Activated T-cell treated with anti-CD3 and anti-CD28 coated beads for 48 hours (primary cell): ENCODE measurements around the gene ZFYVE1.
A peak's percentile ranks its signal among the peaks of the same experiment; 100 is the strongest.
"Not testable (repeated sequence)": the region's sequence is repeated elsewhere in the genome, so short reads cannot be mapped to it uniquely, and the experiment has no call there.

ENCODE experiments used
- DNase-seq: peaks from one replicate; pipeline ENCODE4 v3.0.0-alpha.2; 2020; ENCODE audit warnings: low read depth

Gene ZFYVE1

GRCh38 chr14:72957213-72957612, 69.7 kb downstream of the ZFYVE1 start:
- no peak for DNase-seq

- DNase-seq: not testable (repeated sequence)
These were observed 70.2 kb downstream of the ZFYVE1 start for GRCh38 chr14:72956741-72957140.

GRCh38 chr14:72952171-72952570, 74.7 kb downstream of the ZFYVE1 start:
- no peak for DNase-seq

GRCh38 chr14:72948481-72949138, 78.3 kb downstream of the ZFYVE1 start:
- peak; percentile 38 for DNase-seq

DNA sequence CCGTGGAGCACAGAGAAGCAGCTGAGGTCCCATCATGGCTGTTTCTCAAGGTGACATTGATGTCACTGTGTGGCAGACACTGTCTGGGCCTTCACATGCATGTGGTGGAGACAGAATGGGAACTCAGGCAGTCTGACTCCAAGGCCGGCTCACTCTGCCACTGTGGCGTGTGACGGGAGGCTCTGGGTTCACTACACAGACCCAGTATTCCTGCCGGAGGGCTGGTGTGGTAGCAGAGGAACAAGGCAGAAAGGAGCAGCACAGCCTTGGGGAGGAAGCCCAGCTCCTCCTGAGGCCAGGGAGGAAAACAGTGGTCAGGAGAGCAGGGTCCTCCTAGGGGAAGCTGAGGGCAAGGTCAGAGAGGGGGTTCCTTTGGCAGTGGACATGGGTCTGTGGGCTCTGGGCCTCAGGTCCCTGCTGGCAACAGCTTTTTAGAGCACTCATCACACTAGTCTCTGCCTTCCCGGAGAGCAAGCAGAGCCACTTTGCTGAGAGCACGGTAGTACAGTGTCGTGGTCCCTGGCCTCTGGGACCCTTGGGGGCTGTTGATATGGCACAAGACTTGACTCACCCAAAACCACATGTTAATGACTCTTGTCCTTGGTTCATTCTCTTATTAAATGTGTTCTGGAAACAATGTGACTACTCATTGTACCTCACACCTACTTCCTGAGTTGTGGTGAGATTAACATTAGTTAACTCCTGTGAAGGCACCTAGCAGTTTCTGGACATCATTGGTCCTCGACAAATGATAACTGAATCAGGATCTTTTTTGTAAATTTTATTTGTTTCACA, 79.3 kb downstream of the ZFYVE1 start:
- DNase-seq: no peak

GRCh38 chr14:72946491-72946890, 80.4 kb downstream of the ZFYVE1 start:
- no peak for DNase-seq

DNA sequence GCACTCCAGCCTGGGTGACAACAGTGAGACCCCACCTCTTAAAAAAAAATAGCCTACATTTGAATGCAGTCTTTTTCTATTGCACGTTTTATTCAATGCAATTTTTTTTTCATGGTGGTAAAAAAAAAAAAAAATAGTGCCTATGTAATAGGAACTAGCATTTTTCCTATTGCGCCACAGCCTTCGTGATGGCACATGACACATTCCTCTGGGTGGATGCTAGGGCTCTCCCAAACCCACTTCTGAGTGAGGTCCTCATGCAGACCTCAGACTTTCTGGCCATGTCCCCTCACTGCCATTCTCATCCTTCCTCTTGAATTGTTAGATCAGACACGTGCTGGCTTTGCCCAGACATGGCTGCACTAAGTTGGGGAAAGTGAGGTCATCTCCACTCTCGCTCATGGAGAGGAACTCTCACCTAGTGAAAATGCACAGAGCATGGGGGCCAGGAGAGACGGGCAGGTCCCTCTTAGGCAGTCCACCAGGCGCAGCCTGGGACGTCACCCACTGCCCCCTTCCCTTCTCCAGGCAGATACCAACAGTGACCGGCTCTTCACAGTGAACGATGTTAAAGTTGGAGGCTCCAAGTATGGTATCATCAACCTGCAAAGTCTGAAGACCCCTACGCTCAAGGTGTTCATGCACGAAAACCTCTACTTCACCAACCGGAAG, 81.4 kb downstream of the ZFYVE1 start:
- no peak for DNase-seq

GRCh38 chr14:72943876-72944430, 83.0 kb downstream of the ZFYVE1 start:
- no peak for DNase-seq

DNA sequence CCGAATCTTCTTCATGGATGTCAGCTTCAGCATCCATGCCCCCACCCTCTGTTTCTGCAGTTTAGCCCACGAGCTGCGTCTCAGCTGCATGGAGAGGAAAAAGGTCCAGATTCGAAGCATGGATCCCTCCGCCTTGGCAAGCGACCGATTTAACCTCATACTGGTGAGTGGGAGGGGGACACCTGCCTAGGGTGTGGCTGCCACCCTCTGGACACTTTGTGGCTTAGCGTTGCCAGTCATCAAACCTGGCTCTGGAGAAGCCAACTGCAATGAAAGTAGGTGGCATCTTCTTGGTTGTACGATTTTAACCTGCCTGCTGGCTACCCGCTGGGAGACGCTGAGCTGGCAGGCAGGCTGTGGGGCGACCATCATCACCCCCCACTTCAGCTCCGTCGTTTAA, 84.0 kb downstream of the ZFYVE1 start:
- DNase-seq: no peak

DNA sequence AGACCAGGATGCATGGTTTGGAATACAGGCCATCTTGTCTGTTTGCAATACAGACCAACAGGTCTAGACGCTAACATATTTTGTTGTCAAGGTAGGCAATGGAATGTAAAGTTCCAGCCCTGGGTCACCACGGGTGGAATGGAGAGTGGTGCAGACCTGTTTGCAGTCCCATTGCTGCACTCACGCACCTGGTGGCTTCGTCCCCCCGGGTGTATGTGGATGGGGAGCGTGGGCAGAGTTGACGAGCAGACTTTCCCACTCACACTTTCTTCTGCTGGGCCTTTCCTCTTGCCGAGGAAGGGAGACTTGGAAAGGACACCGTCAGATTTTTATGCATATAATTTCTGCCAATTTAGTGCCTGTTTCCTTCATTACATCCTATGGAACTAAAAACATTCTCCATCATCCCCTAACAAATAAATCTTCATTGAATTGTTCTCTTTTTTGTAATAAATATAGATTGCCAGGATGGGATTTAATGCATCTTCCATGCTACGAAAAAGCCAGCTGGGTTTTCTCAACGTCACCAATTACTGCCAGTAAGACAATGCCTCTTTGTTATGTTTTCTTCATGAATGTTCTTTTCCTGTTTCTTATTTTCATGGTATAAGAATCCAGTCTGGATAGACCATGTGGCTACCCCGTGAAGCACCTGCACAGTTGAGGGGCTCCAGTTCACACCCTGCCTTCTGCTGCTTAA, 85.5 kb downstream of the ZFYVE1 start:
- DNase-seq: no peak

DNA sequence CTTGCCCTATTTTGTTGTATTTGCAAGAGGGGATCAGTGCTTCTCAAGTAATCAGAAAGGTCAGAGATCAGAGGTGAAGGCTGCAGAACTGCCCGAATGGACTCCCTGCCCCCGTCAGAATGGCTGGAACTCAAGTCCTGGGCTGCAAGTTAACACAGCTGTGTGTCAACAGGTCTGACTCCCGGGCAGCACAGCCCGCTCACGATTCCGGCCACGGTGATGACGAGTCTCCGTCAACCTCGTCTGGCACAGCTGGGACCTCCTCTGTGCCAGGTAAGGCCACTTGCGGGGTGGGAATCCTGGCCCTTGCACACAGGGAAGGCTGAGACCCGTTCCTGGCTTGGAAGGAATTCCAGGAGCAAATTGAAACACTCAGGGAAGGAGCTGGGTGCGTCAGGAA, 87.3 kb downstream of the ZFYVE1 start:
- DNase-seq: no peak

DNA sequence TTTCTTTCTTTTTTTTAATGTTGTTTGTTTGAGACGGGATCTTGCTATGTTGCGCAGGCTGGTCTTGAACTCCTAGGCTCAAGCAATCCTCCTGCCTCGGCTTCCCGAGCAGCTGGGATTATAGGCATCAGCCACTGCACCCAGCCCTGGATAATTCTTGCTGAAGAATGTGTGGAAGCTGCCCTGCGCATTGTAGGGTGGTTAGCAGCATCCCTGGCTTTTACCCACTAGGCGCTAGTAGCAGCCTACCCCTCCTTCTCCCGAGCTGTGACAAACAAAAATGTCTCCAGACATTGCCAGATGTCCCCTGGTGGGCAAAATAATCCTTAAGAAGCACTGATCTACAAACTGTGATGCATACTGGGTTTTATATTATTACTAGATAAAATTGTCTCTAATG, 94.0 kb downstream of the ZFYVE1 start:
- no peak for DNase-seq

- DNase-seq: no peak
These were observed 97.4 kb downstream of the ZFYVE1 start for GRCh38 chr14:72929316-72930080.

DNA sequence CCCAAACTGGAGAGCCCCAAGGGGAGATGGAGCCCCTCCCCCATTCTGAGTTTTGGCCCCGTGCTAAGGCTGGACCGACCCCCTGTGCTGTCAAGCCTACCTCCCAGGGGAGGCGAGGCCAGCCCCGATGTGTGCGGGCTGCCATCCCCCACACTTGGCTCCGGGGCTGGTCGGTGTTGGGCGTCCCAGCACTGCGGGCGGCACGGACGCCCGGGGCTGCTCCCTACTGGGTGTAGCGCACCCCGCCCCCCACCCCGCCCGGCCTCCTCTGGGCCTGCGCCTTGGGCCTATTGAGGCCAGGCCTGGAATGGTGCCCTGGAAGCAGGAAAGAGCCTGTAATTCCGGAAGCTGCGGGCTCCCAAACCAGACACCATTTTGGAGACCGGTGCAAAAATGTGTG, 98.0 kb downstream of the ZFYVE1 start:
- DNase-seq: no peak

DNA sequence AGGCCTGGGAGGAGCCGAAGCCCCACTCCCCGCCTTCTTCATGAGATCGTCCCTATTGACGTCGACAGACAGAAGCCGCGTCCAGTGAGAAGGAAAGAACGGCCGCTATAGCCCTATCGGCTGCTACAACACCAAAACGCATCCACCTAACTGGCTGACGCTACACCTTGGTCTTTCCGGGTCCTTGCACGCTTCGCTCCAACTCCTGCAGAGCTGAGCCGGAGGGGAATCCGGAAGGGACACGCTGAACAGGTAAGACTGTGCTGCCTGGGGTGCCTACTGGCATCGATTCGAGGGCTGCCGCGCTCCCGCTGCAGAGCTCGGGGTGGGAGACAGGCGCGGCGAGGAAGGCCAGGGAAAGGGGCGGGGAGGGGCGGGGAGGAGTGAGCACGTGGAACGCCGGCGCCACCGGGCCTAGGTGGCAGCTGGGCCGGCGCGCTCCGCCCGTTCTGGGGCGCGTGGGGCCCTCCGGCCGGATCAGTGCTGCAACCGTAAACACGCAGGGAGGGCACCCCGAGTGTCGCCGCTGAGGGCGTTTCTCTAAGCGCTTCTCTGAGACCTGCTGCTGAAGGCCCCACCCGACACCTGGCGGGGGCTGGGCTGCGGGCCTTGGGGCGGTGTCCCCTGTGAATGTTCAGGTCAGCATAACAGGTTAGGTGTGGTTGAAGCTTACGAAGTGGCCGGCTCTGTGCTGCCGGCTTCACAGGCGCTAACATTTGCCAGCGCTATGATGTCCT, 100.4 kb downstream of the ZFYVE1 start, which contains the start of gene DCAF4:
Gene DCAF4, plus strand, starts transcription at position 173 of the 737 bp plus-strand sequence. CDS start 11,515 bp downstream, outside the sequence.
- peak; percentile 88 for DNase-seq

DNA sequence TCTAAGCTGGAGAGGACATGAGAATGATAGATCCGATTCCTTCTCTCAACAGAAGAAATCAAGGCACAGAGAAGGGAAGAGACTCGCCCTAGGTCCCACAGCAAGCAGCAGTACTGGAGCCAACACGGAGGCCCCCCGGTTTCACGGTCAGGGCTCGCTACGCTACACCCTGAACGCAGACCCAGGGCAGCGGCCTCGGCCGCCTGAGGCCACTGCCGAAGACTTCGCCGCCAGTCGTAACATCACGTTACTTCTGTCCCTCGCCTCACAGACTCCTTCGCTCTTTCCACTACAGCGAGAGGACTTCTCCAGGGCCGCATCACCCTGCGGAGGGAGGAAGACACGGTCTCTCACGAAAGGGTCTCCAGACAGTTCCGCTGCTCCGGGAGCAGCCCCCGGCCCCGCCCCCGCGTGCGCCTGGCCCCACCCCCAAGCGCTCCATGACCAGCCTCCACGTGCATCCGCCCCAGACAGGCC, 101.1 kb downstream of the ZFYVE1 start:
- no peak for DNase-seq

GRCh38 chr14:72925171-72925759, 101.6 kb downstream of the ZFYVE1 start:
- DNase-seq: no peak

- no peak for DNase-seq
These were observed 102.6 kb downstream of the ZFYVE1 start for GRCh38 chr14:72924337-72924736.

DNA sequence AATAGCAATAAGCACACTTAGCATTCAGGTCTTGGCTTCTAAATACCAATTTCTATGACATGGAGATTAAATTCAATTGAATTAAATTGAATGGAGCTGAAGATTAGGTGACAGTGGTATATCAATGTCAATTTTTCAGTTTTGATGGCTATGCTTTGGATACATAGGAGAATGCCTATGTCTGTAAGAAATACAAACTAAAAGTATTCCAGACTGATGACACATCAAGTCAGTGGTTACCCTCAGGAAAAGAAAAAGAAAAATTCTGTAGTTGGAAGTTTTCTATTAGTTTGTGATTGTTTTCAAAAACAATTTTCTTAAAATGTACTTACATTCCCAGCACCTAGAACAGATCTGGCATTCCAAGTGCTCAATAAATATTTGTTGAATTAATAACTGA, 105.5 kb downstream of the ZFYVE1 start:
- no peak for DNase-seq

DNA sequence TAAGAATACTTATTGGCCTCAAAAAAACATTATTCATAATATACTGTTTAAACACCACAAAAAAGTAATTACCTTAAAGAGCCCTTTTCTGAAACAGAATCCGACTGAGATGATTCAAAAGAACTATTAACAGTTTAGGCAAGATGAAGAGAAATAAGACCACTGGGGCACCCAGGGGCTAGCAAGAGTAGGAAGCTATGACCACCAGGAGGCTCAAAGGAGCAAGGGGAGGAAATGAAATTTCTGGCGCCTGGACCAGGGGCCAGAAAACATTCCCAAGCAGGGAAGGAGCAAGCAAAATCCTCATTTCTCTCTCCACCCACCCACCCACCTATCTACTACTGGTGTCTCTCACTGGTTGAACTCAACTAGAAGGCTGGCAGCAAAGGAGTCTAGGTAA, 106.9 kb downstream of the ZFYVE1 start:
- DNase-seq: no peak
